ENCODE measurements around the gene CBX5.
A peak's percentile ranks its signal among the peaks of the same experiment; 100 is the strongest.
"Not testable (repeated sequence)": the region's sequence is repeated elsewhere in the genome, so short reads cannot be mapped to it uniquely, and the experiment has no call there.

CBX5 gene

GRCh38 chr12:54200412-54200811 is 79.5 kb downstream of the CBX5 start:
- no peak for DNase-seq

DNA sequence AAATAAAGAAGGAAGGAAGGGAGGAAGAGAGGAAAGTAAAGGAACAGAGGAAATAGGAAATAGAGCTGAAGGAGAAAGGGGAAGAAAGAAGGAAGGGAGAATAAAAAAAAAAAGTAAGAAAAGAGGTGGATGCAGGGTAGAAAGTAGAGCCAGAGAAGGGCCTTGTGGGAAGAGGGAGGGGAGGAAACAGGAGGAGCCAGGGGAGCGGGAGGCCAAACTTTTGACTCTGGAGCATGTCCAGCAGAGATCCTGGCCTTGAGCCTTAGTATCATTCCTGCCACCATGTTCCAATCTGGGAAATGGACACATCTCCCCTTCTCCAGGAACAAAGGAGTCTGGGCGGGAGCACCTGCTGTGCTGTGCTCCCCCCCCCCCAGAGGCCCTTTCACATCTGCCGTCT is 80.0 kb downstream of the CBX5 start:
- no peak for DNase-seq

- DNase-seq = no peak
These were observed 80.9 kb downstream of the CBX5 start for GRCh38 chr12:54199034-54199433.

DNA sequence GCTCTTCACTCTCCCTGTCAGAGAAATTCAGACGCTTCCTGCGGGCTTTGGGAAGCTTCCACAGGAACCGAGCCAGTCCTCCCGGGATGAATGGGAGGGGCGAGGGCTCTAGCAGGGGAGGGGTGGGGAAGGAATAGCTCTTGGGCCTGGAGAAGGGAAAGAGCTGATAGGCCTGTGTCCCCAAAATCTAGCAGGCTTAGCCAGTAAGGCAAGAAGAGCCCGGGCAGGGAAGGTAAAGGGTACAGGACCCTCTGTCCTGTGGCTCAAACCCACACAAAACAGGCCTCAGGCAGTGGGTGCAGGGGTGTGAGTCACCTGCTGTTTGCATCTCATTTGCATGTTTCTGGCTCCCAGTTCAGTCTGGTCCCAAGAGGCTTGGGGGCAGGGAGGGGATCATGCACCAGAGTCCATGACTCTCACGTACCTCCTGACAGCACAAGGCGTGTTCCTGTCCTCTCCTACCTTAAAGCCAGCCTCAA is 82.5 kb downstream of the CBX5 start:
- no peak for DNase-seq

GRCh38 chr12:54197010-54197409 is 82.9 kb downstream of the CBX5 start:
- no peak for DNase-seq

GRCh38 chr12:54196396-54196795 is 83.5 kb downstream of the CBX5 start:
- no peak for DNase-seq

DNA sequence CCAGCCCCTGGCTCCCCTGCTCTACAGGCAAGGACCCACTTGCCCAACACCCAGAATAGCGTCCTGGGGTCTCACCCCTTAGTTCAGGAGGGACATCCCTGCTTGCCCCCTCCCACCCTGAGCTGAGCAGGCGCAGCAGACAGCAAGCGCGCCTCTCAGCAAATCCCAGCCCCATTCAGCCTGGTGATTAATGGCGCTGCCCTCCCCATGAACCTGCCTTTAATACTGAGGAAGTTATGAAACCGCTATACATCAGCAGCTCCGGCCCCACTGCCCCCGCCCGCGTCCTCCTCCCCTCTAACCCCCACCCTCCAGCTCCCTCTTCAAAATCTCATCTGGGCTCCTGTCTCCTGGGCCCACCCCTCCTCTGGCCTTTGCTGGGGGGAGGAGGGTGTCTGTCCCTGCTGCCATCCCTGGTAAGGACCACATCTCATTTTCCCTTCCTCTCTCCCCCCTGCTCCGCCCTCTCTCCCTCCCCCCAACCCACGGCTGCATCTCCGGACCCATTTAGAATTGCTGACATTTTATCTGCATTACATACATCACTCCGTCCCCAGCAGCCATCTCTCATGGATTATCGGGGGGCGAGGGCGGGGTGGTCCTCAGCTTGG is 84.1 kb downstream of the CBX5 start:
- no peak for DNase-seq

DNA sequence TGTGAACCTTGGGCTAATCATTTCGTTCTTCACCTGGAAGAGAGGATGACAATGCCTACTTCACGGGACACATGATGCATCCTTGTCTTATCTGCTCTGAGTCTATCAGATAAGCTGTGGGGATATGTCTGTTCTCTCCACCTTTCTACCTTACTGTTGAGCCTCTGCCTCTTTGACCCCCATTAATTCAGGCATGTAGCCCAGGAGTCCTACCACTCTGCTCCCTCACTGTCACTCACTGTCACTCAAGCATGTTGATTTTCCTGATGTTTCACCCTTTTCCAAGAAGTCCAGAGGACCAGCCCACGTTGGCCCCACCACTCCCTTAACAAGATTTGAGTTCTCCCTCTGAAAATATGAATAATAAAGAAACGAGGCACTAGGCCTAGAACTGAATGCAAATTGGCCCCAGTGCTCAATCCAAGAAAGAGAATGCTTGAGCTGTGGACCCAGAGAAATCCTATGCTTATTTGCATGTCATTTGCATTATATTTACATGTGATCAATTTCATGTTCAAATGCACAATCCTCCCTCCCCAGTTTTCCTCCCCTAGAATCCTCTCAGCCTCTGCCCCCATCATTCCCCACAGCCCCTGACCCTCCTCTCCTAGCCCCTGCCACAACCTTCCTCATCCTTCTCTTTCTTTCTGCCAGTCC is 84.7 kb downstream of the CBX5 start:
- DNase-seq = no peak

DNA sequence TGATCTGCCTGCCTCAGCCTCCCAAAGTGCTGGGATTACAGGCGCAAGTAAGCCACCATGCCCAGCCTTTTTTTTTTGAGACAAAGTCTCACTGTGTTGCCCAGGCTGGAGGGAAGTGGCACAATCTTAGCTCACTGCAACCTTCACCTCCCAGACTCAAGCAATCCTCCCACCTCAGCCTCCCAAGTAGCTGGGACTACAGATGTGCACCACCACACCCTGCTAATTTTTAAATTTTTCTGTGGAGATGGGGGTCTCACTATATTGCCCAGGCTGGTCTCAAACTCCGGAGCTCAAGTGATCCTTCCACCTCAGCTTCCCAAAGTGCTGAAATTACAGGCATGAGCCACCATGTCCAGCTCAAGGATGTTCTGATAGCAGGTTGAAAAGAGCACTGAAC is 85.3 kb downstream of the CBX5 start:
- not testable (repeated sequence) for DNase-seq

DNA sequence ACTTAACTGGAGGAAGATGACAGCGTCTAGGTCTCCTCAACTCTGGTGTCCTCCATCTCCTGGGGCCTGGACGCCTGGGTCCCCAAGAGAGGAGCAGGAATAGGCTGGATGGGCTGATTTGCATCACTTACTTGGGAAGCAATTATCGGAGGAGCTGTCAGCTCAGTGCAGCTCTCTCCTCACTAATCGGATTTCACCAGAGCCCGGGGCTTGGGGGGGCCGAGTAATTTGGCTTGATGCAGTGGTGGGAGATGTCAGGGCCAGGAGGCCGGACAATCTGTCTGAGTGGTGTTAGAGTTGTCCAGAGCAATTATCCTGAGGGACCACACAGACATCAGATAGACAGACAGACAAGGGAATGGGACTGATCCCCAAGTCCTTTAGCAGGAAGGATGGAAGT is 86.5 kb downstream of the CBX5 start:
- no peak for DNase-seq

GRCh38 chr12:54191550-54192022 is 88.3 kb downstream of the CBX5 start:
- DNase-seq = peak in 55 of 58 donors; percentile 26 to 81 (median 62)

DNA sequence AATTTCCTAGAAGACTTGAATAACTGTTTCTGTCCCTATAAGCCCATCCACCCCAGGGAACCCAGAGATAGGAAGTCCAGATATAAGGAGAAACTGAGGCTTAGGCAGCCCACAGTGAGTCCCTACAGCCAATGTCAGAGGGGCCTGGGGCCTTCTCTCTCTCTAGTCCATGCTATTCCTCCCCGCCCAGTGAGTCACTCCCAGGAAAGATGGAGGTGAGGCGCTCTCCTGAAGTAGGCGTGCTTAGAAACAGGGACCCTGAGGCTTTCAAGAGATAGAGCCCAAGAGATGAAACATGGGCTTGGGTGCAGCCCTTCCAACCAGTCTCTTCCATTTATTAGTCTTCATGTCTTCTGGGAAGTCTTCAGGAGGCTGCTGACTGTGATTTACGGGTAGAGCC is 88.8 kb downstream of the CBX5 start:
- DNase-seq = no peak

- DNase-seq = peak in 1 of 58 donors; percentile 39
These were observed 90.8 kb downstream of the CBX5 start for GRCh38 chr12:54189198-54189539.

- DNase-seq = no peak
These were observed 92.8 kb downstream of the CBX5 start for GRCh38 chr12:54187075-54187474.

DNA sequence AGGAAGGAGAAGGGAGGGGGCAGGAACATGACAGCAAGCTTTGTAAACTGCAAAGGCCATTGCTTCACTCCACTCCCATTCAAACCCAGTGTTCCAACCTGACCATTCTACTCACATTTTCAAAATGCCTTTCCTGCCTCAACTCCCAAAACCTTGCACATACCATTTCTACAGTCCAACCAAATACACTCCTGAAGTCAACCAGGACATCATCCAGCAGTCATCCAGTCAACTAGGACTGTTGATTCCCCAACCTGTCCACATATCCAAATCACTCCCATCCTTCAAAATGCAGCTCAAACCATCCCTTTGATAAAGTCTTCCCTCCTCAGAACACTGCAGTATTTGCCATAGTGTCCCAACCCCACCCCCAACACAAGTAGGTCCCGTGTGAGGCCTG is 94.0 kb downstream of the CBX5 start:
- no peak for DNase-seq

- DNase-seq = not testable (repeated sequence)
These were observed 94.6 kb downstream of the CBX5 start for GRCh38 chr12:54185297-54185696.

GRCh38 chr12:54184024-54184805 is 95.7 kb downstream of the CBX5 start:
- DNase-seq = no peak

DNA sequence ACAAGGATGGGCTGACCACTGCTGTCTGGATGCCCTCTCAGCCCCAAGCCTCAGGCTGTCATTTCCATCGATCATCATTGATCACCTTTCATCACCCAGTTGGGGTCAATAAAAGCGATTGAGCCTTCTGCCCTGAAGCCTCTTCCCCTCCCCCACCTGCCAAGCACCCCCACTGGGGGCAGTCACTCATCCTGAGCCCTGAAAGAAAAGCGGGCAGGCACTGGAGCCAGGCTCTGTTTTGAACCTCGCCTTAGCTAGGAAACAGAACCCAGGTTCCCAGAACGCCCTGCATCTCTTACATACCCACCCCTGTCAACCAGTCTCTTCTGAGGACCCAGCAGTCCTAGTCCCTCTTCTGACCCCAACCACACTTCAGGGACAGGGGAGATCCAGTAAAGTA is 96.9 kb downstream of the CBX5 start:
- DNase-seq = no peak

- no peak for DNase-seq
These were observed 97.8 kb downstream of the CBX5 start for GRCh38 chr12:54182086-54182485.
